Hepatic stellate cell (primary cell): ENCODE data around the gene SULT6B1.
"Not testable (repeated sequence)": the region's sequence is repeated elsewhere in the genome, so short reads cannot be mapped to it uniquely, and the experiment has no call there.

ENCODE experiments used
- DNase-seq: peaks from one replicate; pipeline ENCODE4 v3.0.0; 2011; ENCODE audit warnings: low spot score

SULT6B1 gene

DNA sequence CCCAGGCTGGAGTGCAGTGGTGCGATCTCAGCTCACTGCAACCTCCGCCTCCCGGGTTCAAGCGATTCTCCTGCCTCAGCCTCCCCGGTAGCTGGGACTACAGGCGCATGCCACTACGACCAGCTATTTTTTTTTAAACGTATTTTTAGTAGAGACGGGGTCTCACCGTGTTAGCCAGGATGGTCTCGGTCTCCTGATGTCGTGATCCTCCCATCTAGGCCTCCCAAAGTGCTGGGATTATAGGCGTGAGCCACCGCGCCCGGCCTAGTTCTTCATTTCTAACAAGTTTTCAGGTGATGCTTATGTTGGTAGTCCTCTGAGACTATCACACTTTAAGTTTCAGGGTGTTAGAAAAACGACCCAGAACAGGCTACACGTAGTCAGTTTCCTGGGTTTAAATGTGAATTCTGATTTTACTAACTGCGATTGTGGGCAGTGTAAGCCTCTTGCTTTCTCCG is 7.4 kb upstream of the SULT6B1 start:
- DNase-seq, result not testable (repeated sequence)

DNA sequence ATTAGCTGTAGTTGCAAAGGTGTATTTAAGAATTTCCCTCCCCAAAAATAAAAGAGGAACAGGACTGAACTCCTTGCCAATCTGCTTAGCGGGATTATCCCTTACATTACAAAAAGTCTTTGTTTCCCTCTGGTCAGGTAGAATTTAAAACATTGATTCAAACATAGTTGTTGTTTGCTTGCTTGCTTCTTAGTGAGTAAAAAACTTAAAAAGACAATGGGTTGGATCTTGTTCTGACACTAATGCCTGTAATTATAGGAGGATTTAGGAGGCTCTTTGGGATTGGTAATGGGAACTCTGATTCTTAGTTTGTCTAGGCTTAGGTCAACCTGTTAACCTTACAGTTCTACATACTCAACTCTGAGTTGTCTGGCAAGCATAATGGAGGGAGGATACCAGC is 4.1 kb upstream of the SULT6B1 start:
- no peak for DNase-seq

DNA sequence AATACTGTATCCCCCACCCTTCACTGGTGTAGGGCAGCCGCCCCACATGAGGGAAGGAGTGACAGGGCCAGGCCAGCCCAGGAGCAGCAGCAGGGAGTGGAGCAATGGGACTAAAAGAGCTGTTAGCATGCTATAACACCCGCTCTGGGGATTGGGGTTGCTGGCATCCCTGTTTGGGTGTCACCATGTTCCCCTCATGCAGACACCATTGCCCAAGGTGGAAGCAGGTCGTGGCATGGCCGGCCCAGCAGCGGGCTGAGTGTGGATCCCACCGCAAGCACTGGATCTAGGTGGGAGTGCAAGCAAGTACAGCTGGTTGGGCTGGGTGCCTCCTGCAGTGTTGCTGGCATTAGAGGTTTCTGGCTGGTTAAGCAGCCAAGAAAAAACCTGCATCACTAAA is 3.3 kb upstream of the SULT6B1 start:
- DNase-seq, result no peak

DNA sequence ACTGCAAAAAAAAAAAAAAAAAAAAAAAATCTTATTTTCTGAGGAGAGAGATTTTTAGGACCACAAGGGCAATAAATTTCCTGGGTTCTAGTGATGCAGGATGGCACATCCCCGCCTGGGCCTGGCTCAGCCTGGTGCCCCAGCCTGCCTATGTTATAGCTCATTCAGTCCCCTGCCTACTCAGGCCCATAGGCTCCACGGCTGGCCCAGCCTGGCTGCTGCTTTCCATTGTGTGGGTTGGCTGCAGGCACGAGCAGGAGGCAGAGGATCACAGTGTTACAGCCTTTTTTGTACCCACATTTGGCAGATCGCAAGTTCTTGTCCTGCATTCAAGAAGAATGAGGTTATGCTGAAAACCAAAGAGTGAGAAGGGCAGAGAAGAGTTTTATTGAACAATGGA is 2.8 kb upstream of the SULT6B1 start:
- no peak for DNase-seq

DNA sequence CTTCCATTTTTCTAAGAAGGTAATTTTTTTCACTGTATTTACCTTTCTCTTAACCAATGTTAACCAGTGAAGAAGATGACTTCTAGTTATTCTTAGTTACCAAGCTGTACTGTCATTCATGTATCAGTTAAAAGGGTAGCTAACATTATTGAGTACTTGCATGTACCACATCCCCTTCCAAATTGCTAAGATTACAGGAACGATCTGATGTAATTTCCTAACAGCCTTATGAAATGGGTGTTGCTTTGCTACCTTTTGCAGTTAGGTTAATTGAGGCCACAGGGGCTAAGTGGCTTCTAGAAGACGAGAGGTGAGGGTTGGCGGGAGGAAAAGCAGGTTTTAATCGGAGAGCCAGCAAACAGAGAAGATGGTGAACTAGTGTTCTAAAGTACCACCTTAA is 1.8 kb upstream of the SULT6B1 start:
- DNase-seq, result no peak

DNA sequence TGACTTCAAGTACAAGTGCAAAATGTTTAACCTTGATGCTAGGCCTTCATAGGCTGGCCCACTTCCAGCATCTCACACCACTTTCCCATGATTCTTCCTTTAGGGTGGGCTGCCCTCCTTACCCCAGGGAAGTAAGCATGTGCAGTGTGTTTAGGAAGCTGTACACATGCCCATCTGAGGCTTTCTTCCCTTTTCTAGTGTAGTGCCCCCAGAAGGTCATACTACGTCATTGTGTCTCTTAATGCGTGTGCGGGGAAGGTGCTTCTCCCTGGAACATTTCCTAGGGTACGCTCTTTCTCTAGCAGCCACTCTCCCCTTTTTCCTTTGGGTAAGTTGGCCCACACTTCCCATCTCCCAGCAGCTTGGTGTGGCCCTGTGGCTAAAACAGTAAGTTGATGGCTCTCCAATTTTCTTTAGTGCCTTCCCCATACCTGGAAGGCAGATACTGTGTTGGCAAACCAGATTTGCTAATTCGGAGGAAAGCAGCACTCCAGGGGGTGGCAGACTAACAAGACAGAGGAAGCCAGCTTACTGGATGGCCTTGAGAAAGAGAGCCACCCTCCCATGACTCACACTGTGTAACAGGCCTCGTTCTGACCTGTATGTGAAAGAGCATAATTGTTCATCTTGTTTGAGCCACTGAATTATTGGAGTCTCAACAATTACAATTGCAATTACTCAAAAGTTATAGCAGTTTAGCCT is 1.1 kb upstream of the SULT6B1 start:
- DNase-seq, result peak; percentile 60

DNA sequence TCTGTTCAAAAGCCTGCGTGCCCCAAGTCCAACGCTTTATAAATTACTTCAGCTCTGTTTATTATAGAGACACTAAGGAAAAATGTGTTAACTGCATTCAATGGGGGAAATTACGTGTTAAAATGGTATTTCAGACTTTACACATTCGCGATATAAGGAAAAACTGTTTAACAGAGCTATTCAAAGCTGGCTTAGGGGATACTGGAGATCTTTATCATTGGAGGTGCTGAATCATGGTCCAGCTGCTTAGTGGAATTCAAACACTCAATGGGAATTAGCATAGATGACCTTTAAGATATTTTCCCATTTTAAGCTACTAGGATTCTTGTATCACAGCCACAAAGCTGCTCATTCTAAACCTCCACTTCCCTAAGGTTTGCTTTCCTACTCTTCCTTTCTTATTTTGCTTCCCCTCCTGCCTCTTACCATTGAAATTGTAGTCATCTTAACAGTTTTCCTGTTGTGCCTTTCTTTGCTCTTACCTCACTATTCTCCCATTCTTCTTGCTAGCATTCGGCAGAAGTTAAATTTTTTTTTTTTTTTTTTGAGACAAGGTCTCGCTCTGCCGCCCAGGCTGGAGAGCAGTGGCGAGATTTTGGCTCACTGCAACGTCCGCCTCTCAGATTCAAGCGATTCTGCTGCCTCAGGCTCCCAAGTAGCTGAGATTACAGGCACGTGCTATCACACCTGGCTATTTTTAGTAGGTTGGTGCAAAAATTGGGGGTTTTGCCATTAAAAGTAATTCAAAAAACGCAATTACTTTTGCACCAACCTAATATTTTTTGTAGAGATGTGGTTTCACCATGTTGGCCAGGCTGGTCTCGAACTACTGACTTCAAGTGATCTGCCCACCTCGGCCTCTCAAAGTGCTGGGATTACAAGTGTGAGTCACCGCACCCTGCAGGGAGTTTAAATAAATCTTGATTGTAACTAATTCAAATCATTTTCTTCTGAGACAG is 6.5 kb downstream of the SULT6B1 start:
- DNase-seq, result no peak

DNA sequence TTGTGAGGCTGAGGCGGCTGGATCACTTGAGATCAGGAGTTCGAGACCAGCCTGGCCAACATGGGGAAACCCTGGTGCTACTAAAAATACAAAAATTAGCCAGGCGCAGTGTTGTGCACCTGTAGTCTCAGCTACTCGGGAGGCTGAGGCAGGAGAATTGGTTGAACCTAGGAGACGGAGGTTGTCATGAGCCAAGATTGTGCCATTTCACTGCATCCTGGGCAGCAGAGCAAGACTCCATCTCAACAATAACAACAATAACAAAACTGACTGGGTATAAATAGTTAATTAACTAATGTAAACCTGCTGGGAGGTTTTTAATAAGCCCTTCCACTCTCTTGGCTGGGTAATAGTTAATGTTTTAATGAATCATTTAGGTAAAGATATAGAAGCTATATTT is 7.8 kb downstream of the SULT6B1 start:
- DNase-seq, result no peak

DNA sequence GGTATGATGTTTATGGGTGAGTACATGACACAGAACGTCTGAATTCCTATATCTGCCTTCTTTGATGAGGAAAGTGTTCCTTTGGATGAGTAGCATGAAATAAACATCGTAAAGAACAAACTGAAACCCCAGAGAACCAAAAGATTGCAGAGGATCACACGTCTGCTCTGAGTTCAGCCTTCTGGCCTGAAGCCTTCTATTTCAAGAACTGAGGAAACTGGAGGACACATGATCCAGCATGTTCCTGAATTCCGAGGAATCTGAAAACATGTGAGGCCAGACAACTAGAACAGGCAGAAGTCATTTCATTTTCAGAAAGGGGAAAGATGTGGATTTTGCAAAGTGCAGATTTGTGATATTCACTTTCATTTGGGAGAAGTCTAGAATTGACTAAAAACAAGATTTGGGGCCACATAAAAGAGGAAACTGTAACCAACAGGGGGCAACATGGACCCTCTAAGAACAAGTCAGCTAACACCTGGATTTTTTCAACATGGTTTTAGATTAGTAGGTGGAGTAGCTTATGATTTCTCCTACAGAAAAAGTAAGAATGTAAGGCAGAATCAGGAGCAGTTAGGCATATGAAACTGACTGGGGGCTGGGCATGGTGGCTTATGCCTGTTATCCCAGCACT is 8.3 kb downstream of the SULT6B1 start:
- DNase-seq, result no peak

DNA sequence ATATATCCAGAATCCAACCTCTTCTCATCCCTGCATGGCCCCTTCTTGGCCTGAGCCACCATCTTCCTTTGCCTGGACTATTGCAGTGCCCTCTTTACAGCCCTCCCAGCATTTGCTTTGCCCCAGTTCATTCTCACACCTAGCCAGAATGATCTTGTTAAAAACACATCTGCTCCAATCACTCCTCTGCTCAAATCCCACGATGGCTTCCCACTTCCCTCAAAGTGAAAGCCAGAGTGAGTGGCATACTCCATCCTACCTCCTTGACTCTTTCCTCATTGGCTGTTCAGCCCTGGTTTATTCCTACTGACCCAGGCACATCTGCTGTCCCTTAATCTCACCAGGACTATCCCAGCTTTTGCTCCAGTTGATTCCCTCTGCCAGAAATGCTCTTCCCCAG is 14.7 kb downstream of the SULT6B1 start:
- no peak for DNase-seq

DNA sequence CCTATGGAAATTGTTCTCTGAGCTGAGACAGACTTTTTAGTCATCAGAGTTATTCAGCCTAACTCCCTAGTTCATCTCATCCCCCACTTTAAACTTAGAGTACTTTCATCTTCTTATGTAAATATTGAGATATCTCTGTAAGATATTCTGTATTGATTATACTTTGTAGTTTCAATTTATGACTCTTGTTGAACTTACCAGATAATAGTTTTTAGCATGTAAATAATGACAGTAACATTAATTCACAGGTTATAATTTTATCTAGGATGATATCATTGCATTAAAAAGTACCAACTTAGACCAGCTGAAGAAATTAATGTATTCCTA is 16.9 kb downstream of the SULT6B1 start:
- no peak for DNase-seq

DNA sequence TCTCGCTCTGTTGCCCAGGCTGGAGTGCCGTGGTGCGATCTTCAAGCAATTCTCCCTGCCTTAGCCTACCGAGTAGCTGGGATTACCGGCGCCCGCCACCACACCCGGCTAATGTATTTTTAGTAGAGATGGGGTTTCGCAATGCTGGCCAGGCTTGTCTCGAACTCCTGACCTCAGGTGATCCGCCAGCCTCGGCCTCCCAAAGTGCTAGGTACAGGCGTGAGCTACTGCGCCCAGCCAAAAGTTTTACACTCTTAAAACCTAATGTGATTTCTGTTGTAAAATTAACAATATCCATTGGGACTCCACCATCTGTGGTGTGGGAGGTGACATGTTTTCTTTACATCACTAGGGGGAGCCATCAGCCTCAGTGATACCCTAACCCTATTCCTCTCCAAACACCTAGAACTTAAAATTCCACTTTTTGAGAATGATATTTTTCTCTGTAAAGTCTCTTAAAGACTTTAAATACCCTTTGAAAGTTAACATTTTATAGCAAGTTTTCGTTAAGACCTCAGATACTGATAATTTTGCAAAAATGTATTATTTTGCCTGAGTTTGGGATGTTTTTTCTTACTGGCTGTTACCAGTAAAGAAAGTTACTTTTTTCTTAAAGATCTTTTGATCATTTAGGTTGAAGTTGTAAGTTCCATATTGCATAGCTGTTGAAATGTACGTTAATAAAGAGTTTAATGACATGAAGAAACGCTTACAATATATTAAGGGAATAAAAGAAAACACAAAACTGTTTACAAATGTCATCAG is 20.1 kb downstream of the SULT6B1 start:
- DNase-seq, result peak; percentile 66

DNA sequence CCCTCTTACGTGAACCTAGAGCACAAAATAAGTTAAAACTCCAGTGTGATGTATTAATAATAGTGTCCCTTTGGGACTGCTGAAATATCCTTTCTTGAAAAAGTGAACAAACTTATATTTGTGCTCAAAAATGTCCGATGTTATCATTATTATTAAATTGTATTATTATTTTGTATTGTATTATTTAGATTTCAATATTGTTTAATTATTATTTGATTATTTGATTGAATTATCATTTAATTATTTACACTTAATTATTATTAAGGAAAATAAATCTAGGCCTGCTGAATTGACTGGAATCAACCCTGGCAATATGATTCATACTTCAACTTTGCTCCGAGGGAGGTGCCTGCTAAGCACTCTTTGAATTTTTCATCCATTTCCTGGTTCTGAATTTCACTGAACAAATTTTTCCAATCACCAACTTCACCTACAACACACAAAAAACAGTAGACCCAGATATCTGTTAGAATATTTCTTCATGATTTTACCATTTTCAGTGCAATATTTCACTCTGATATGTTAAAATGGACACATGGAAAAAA is 20.8 kb downstream of the SULT6B1 start:
- peak; percentile 29 for DNase-seq

DNA sequence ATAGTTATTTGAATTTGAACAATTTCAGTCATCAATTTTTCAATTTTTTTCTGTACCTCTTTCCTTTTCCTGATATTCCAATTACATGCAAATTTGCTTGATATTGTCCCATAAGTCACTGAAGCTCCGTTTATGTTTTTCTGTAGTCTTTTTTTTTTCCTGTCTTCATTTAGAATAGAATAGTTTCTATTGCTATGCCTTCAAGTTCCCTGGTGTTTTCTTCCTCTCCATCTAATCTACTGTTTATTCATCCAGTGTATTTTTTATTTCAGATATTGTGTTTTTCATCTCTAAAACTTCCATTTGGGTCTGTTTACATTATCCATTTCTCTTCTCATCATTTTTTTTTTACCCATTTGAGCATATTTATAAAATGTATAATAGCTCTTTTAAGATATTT is 23.7 kb downstream of the SULT6B1 start:
- no peak for DNase-seq

DNA sequence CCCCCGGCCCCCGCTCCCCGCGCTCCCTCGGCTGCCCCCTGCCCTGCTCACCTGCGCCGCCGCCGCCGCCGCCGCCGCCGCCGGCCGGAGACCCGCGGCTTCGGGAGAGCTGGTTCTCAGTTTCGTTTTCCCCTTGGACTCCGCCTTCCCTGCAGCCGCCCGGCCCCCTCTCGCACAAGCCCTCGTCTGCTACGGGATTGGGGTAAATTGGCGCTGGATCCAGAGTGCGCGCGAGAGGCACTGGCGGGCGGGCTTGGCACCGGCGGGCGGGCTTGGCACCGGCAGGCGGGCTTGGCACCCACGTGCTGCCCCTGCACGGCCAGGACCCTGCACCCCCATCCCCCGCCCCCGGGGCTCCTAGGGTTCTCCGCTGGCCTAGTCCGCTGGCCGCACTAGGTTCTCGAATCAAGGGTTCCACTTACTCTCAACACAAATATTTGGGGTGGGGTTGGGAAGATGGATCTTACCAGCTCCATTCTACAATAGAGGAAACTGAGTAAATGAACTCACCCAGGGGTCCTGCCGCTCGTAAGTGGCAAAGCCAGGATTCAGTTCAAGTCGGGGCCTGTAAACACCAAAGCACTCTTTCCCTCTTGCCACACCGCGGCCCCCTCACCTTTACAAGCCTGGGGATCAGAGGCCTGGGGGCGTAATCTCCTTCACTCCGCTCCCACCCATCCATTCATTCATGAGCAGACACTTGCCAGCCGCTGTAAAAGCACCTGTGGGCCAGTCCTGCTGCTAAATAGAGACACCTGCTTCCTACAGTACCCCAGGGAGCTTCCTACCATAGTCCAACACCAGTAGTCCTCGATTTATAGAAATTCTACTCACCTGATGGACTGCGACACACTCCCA is 31.4 kb downstream of the SULT6B1 start, which contains the start of gene EIF2AK2:
Gene EIF2AK2 (minus strand): TSS at position 124 of the 858 bp plus-strand sequence. CDS start 9,174 bp downstream, outside the sequence.
- peak; percentile 98 for DNase-seq

DNA sequence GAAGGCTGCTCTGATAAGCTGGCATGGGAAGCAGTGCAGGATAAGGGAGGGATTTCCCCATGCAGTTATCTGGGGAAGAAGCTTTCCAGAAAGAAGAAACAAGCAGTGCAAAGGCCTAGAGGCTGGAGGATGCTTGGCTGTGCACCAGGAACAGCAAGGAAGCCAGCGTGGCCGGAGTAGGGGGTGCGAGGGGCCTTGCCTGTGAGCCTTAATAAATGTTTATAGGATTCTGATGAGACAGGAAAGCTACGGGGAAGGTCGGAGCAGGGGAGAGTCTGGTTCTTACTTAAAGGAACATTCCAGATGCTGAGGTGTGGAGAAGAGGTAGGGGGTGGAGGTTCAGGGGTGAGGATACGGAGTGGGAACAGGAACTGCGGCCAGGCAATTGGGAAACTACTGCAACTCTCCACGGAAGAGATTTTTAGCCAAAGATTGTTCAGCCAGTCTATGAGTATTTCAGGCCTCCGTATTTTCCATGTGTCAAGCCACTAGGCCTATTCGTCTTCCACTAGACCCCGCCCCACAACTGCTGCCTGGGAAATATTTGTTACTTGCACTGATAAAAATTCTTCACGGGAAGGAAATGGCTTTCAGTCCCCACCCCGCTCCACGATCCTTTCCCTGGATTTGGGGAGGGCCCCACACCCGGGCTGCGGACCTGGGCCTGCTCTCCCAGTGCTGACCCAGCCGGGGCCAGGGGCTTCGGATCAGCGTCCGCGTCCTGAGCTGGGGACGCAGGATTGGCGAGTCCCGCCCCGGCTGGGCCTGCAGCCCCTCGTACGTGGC is 32.2 kb downstream of the SULT6B1 start:
- peak; percentile 69 for DNase-seq

DNA sequence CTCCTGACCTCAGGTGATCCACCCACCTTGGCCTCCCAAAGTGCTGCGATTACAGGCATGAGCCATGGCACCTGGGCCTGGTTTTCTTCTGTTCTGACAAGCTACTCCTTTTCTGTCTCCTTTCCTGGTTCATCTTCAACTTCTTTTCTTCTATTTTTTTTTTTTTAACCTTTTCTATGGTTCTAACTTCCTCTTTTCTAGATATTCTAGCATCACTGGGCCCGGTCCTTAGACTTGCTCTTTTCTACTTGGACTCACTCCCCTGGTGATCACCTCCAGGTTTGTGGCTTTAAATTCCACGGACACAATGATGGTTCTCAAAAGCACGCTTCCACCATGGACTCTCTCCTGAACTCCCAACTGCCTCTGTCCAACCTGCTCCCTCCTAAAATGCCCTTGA is 33.7 kb downstream of the SULT6B1 start:
- DNase-seq, result no peak

DNA sequence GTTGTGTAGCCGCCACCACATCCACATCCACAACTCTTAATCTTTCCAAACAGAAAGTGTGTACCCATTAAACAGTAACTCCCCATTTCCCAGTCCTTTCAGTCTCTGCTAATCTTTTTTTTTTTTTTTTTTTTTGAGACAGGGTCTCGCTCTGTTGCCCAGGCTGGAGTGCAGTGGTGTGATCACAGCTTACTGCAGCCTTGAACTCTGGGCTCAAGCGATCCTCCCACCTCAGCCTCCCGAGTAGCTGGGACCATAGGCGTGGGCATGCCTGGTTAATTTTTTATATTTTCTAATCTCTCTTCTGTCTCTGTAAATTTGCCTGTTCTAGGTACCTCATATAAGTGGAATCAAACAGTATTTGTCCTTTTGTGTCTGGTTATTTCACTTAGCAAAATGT is 35.2 kb downstream of the SULT6B1 start:
- no peak for DNase-seq

DNA sequence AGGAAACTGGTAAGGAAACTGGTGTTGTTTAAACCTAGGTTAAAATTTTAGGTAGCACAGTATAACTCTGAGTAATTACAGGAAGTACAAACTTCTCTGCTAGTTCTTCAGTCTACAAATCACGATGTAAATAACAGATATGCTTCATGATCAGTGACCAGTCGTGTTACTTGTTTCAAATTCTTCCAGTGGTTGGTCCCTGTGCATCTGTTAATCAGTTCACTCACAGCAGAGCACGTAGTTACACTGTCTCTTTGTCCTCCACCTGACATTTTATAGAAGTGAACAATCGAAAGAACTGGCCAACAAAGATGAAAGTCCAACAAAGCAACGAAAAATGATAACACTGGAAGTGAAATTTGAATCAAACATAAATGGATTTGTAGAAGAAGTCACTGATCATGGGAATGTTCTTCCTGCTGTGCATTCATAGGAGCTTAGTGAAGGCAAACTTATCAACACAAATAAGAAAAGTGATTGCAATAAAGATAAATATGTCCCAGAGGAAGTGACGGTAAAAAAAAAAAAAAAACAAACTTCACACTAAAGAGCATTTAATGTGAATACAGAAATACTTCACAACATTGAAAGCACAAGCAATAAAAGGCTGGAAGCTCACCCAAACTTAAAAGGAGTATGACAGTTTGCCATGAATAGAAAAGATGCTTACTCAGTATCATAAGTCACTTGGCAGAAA is 38.7 kb downstream of the SULT6B1 start:
- DNase-seq, result no peak
